HepG2 (cell line): ENCODE results near the gene ACSL1. TPM values are rescaled to one million over a fixed set of nuclear protein-coding genes. Genes with fewer than 3 reads are reported as not detected.

ENCODE experiments used
- ATAC-seq: fragments of 200-7000 bp; cut with Tn5 transposase; 3 replicates; pipeline ENCODE4 v1.9.1; 2020; ENCODE audit warnings: mild to moderate bottlenecking, moderate library complexity
- BruUV-seq: library from RNA; stranded (reverse); fragments of 400-500 nt; replicated peaks from 2 replicates; lab custom pipeline; 2021; lab: Mats Ljungman, UMichigan
- CTCF ChIA-PET: fragments of 300-600 bp; formaldehyde crosslinking; extraction: SDS; loops from one replicate; lab custom pipeline; 2021; ENCODE audit warnings: low total read pairs, inconsistent platforms, low intra/inter-chr PET ratio; lab: Yijun Ruan, JAX
- POLR2A ChIA-PET: fragments of 350-600 bp; sonication (Branson Sonifier 250); formaldehyde crosslinking; loops from one replicate; lab custom pipeline; 2020; ENCODE audit warnings: antibody characterized with exemption, inconsistent platforms; lab: Yijun Ruan, JAX
- DNase-seq: peaks from one replicate; pipeline ENCODE4 v3.0.0-alpha.2; 2015; ENCODE audit warnings: low spot score
- FAIRE-seq: peaks from 3 replicates; lab custom pipeline; 2011; peaks lifted over from hg19 to GRCh38; lab: Jason Lieb, UNC
- H2AFZ ChIP-seq: one replicate; pipeline ENCODE4 v1.6.1; 2011; ENCODE audit warnings: low read length, inconsistent platforms
- H3K27ac ChIP-seq: fragments of 300-600 bp; 3 replicates; pipeline ENCODE4 v1.8.0; 2011; ENCODE audit warnings: mixed run types, mild to moderate bottlenecking, mixed read lengths, low read length, inconsistent platforms; ENCODE audit not compliant: insufficient read depth; ENCODE audit errors: extremely low read length
- H3K27me3 ChIP-seq, 2 experiments: fragments of 200-600 bp in 1 of 2; 2 replicates in 1 of 2; 3 replicates in 1 of 2; pipeline versions ENCODE4 v1.6.0 to v1.8.0; 2011; ENCODE audit warnings: low read length in 2 of 2, mild to moderate bottlenecking in 2 of 2, moderate library complexity in 2 of 2, inconsistent platforms in 1 of 2; ENCODE audit not compliant: insufficient read depth in 2 of 2, control insufficient read depth in 1 of 2
- H3K36me3 ChIP-seq, 2 experiments: fragments of 200-600 bp in 1 of 2; replicated peaks in 1 of 2; 2 replicates in 1 of 2; 3 replicates in 1 of 2; pipeline versions ENCODE4 v1.5.1 to v1.8.0; 2011; ENCODE audit warnings: low read length in 2 of 2, inconsistent platforms in 1 of 2; ENCODE audit not compliant: insufficient read depth in 2 of 2, control insufficient read depth in 1 of 2
- H3K4me1 ChIP-seq: 2 replicates; pipeline ENCODE4 v1.5.1; 2012; ENCODE audit warnings: low read length, inconsistent platforms; ENCODE audit not compliant: insufficient read depth
- H3K4me2 ChIP-seq: 2 replicates; pipeline ENCODE4 v1.6.0; 2011; ENCODE audit warnings: low read depth, low read length, inconsistent platforms
- H3K4me3 ChIP-seq, 3 experiments: fragments of 200-600 bp in 1 of 3; sonication (generic), shearing (Covaris generic) in 1 of 3; replicated peaks in 1 of 3; 2 replicates each; pipeline ENCODE4 v1.5.1; 2011 to 2016; ENCODE audit warnings: low read length in 3 of 3, inconsistent platforms in 2 of 3, low read depth in 2 of 3, mild to moderate bottlenecking in 2 of 3, control low read depth in 1 of 3, mixed read lengths in 1 of 3; ENCODE audit not compliant: insufficient read depth in 1 of 3
- H3K79me2 ChIP-seq: one replicate; pipeline ENCODE4 v1.6.1; 2011; ENCODE audit warnings: low read length, inconsistent platforms; ENCODE audit not compliant: insufficient read depth
- H3K9ac ChIP-seq: 2 replicates; pipeline ENCODE4 v1.6.0; 2011; ENCODE audit warnings: mild to moderate bottlenecking, low read depth, low read length, inconsistent platforms; ENCODE audit not compliant: insufficient read depth
- H3K9me3 ChIP-seq: 2 replicates; pipeline ENCODE4 v1.5.1; 2012; ENCODE audit warnings: mild to moderate bottlenecking, low read length
- H4K20me1 ChIP-seq: 2 replicates; pipeline ENCODE4 v1.6.0; 2011; ENCODE audit warnings: inconsistent platforms, mild to moderate bottlenecking, low read length, moderate library complexity; ENCODE audit not compliant: insufficient read depth
- DPF2 ChIP-seq: sonication (generic); formaldehyde crosslinking; IDR thresholded peaks from 2 replicates; pipeline ENCODE4 v1.4.0; 2020; ENCODE audit warnings: mild to moderate bottlenecking, low read depth, missing genetic modification reagents, borderline replicate concordance
- DRAP1 ChIP-seq: IDR thresholded peaks from 2 replicates; pipeline ENCODE4 v1.6.1; 2016; ENCODE audit warnings: missing genetic modification reagents, missing compliant biosample characterization
- HNRNPLL ChIP-seq: fragments of 200-400 bp; formaldehyde crosslinking; IDR thresholded peaks from 2 replicates; pipeline ENCODE4 v1.6.1; 2017; ENCODE audit warnings: mild to moderate bottlenecking, low read depth, low read length; ENCODE audit not compliant: poor library complexity, severe bottlenecking
- MXI1 ChIP-seq: IDR thresholded peaks from 3 replicates; pipeline ENCODE4 v1.6.1; 2012; ENCODE audit warnings: low read depth, low read length, inconsistent platforms, borderline replicate concordance
- PHF5A ChIP-seq: IDR thresholded peaks from one replicate; pipeline ENCODE4 v1.6.1; 2018; ENCODE audit warnings: low read depth, missing genetic modification reagents; ENCODE audit not compliant: unreplicated experiment
- RXRB ChIP-seq: IDR thresholded peaks from 2 replicates; pipeline ENCODE4 v1.6.1; 2016; ENCODE audit warnings: borderline replicate concordance, missing genetic modification reagents, missing compliant biosample characterization
- SATB2 ChIP-seq: sonication (generic); formaldehyde crosslinking; IDR thresholded peaks from 2 replicates; pipeline ENCODE4 v1.5.0; 2020; ENCODE audit warnings: missing genetic modification reagents
- ZBTB1 ChIP-seq: sonication (generic); formaldehyde crosslinking; IDR thresholded peaks from 2 replicates; pipeline ENCODE4 v1.4.0; 2020; ENCODE audit warnings: missing genetic modification reagents, borderline replicate concordance
- ZNF101 ChIP-seq: sonication (generic); formaldehyde crosslinking; IDR thresholded peaks from 2 replicates; pipeline ENCODE4 v1.4.0; 2020; ENCODE audit warnings: mild to moderate bottlenecking, low read depth, missing genetic modification reagents, borderline replicate concordance
- ZNF224 ChIP-seq: sonication (generic); formaldehyde crosslinking; IDR thresholded peaks from 2 replicates; pipeline ENCODE4 v1.5.0; 2020; ENCODE audit warnings: mild to moderate bottlenecking, missing genetic modification reagents
- ZNF589 ChIP-seq: sonication (generic); formaldehyde crosslinking; conservative IDR thresholded peaks from 2 replicates; pipeline ENCODE4 v1.8.0; 2022; ENCODE audit warnings: mild to moderate bottlenecking, moderate library complexity, missing genetic modification reagents
- ZNF816 ChIP-seq: sonication (generic); formaldehyde crosslinking; IDR thresholded peaks from 2 replicates; pipeline ENCODE4 v1.8.0; 2022; ENCODE audit warnings: missing genetic modification reagents, mild to moderate bottlenecking, borderline replicate concordance
- WGBS: methylation state at CpG from one replicate; pipeline ENCODE4 v1.1.6; 2017; ENCODE audit warnings: low lambda C conversion rate; 5-methylcytosine and 5-hydroxymethylcytosine counted together
- in situ Hi-C: cut with HindIII; loops from 2 replicates; pipeline ENCODE4 v1.10.0; 2017; ENCODE audit warnings: low pct_unique_long_range_greater_than_20kb; ENCODE audit not compliant: extremely low pct_ligation_motif_present
- intact Hi-C: fragments of 100-400 bp; cut with micrococcal nuclease; formaldehyde crosslinking; loops from one replicate; pipeline ENCODE4 v1.10.0; 2022; ENCODE audit not compliant: unreplicated experiment
- polyA plus RNA-seq, 8 experiments: library from polyadenylated mRNA; depleted of rRNA in 3 of 8; stranded (reverse) in 7 of 8; unstranded in 1 of 8; fragments of >200 nt; fragmentation: Illumina TruSeq in 4 of 8; extraction: Trizol in 4 of 8; gene quantifications; 2 replicates each; pipeline versions ENCODE4 v1.2.1 to v1.2.3, GENCODE V29; 2011 to 2016; ENCODE audit warnings: low read depth in 4 of 8, missing spikeins in 1 of 8, mixed read lengths in 1 of 8; ENCODE audit not compliant: insufficient read depth in 1 of 8
- total RNA-seq, 5 experiments: library from RNA; depleted of rRNA; stranded (reverse); fragments of >200 nt; fragmentation: Illumina TruSeq; extraction: Trizol; gene quantifications; 2 replicates each; pipeline ENCODE4 v1.2.3, GENCODE V29; 2016; ENCODE audit warnings: low read depth in 1 of 5
- TF ChIP-seq, protein P1 (sequence below): sonication (generic); formaldehyde crosslinking; IDR thresholded peaks from 2 replicates; pipeline ENCODE4 v1.4.0; 2020; ENCODE audit warnings: mild to moderate bottlenecking, missing genetic modification reagents
- TF ChIP-seq, protein P2 (sequence below): sonication (generic); formaldehyde crosslinking; IDR thresholded peaks from 2 replicates; pipeline ENCODE4 v1.4.0; 2020; ENCODE audit warnings: missing genetic modification reagents

Gene ACSL1
- total and polyA plus RNA-seq, 2 of the 13 experiments (the other 11 are each of a cell fraction or from before 2014, with no cell fraction given) = 10.0 to 29.8 TPM

GRCh38 chr4:184795214-184795844 lies 30.4 kb downstream of the ACSL1 start:
- ATAC-seq (no peak), DNase-seq (no peak), FAIRE-seq (no peak)
- H3K9me3 ChIP-seq = no peaks in the 10 kb centered on the region
- WGBS = 60% methylated on average over 9 of the region's 9 CpGs
- H3K4me3 ChIP-seq = no peak overlapping the region
- BruUV-seq = no TSS peak
- ChIA-PET CTCF (no interaction called here), POLR2A (no interaction called here)
- H3K27ac ChIP-seq = no peak overlapping the region
- no peaks in the 10 kb centered on the region for H4K20me1 ChIP-seq
- in situ Hi-C loops = no loop called here
- no peak overlapping the region for H2AFZ ChIP-seq
- peaks cover 0 to 7% of the 10 kb centered on the region in 2 experiments; a peak in 2 of 5 replicates for H3K36me3 ChIP-seq
- TF ChIP-seq RXRB (CRISPR knock-in tag) = no peak
- TF ChIP-seq MXI1 = no peak
- no peak for TF ChIP-seq ZNF224
- TF ChIP-seq PHF5A (CRISPR knock-in tag) = no peak
- no peak for TF ChIP-seq HNRNPLL
- no peak for TF ChIP-seq ZNF589 (CRISPR knock-in tag)
- no peaks in the 10 kb centered on the region for H3K4me1 ChIP-seq
- no peak overlapping the region for H3K9ac ChIP-seq
- intact Hi-C loops = no loop called here
- no peak overlapping the region for H3K4me2 ChIP-seq
- H3K79me2 ChIP-seq = no peaks in the 10 kb centered on the region
- no peaks in the 10 kb centered on the region for H3K27me3 ChIP-seq

- no peaks in the 10 kb centered on the region for H3K27me3 ChIP-seq
- intact Hi-C loops (no loop called here), in situ Hi-C loops (no loop called here)
- no peaks in the 10 kb centered on the region for H3K9me3 ChIP-seq
- H3K36me3 ChIP-seq = peaks cover 0 to 7% of the 10 kb centered on the region in 2 experiments; a peak in 2 of 5 replicates
- H3K9ac ChIP-seq = no peak overlapping the region
- ChIA-PET CTCF (no interaction called here), POLR2A (no interaction called here)
- no peak overlapping the region for H2AFZ ChIP-seq
- H3K4me1 ChIP-seq = no peaks in the 10 kb centered on the region
- 89% methylated on average over 4 of the region's 5 CpGs for WGBS
- no peak overlapping the region for H3K4me3 ChIP-seq
- FAIRE-seq = no peak
- BruUV-seq = no TSS peak
- H3K4me2 ChIP-seq = no peak overlapping the region
- H3K79me2 ChIP-seq = no peaks in the 10 kb centered on the region
- no peaks in the 10 kb centered on the region for H4K20me1 ChIP-seq
- H3K27ac ChIP-seq = no peak overlapping the region
- no peak for DNase-seq
- ATAC-seq = no peak
- TF ChIP-seq ZNF816 (CRISPR knock-in tag) (no peak), DRAP1 (CRISPR knock-in tag) (no peak), ZNF101 (CRISPR knock-in tag) (no peak), SATB2 (CRISPR knock-in tag) (no peak), DPF2 (CRISPR knock-in tag) (no peak), ZBTB1 (CRISPR knock-in tag) (no peak)
- TF ChIP-seq, protein P1, sequence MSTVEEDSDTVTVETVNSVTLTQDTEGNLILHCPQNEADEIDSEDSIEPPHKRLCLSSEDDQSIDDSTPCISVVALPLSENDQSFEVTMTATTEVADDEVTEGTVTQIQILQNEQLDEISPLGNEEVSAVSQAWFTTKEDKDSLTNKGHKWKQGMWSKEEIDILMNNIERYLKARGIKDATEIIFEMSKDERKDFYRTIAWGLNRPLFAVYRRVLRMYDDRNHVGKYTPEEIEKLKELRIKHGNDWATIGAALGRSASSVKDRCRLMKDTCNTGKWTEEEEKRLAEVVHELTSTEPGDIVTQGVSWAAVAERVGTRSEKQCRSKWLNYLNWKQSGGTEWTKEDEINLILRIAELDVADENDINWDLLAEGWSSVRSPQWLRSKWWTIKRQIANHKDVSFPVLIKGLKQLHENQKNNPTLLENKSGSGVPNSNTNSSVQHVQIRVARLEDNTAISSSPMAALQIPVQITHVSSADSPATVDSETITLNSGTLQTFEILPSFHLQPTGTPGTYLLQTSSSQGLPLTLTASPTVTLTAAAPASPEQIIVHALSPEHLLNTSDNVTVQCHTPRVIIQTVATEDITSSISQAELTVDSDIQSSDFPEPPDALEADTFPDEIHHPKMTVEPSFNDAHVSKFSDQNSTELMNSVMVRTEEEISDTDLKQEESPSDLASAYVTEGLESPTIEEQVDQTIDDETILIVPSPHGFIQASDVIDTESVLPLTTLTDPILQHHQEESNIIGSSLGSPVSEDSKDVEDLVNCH (CRISPR knock-in tag) = no peak
- TF ChIP-seq, protein P2, sequence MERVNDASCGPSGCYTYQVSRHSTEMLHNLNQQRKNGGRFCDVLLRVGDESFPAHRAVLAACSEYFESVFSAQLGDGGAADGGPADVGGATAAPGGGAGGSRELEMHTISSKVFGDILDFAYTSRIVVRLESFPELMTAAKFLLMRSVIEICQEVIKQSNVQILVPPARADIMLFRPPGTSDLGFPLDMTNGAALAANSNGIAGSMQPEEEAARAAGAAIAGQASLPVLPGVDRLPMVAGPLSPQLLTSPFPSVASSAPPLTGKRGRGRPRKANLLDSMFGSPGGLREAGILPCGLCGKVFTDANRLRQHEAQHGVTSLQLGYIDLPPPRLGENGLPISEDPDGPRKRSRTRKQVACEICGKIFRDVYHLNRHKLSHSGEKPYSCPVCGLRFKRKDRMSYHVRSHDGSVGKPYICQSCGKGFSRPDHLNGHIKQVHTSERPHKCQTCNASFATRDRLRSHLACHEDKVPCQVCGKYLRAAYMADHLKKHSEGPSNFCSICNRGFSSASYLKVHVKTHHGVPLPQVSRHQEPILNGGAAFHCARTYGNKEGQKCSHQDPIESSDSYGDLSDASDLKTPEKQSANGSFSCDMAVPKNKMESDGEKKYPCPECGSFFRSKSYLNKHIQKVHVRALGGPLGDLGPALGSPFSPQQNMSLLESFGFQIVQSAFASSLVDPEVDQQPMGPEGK = no peak
Observed at GRCh38 chr4:184794470-184794869, 31.3 kb downstream of the ACSL1 start.
